Activated naive CD4-positive, alpha-beta T cell treated with anti-CD3 and anti-CD28 coated beads for 36 hours (primary cell): ENCODE results near the gene RARS2. TPM values are rescaled to one million over a fixed set of nuclear protein-coding genes. Genes with fewer than 3 reads are reported as not detected.
"Not testable (repeated sequence)": the region's sequence is repeated elsewhere in the genome, so short reads cannot be mapped to it uniquely, and the experiment has no call there.

ENCODE experiments used
- CTCF ChIA-PET: fragments of 350-600 bp; sonication (Branson Sonifier 250); formaldehyde crosslinking; loops from one replicate; lab custom pipeline; 2021; ENCODE audit warnings: antibody characterized with exemption; lab: Charles Lee
- DNase-seq: peaks from one replicate; pipeline ENCODE4 v3.0.0-alpha.2; 2020
- H3K27ac Mint-ChIP-seq: one replicate; pipeline ENCODE4 v1.8.0; 2021; ENCODE audit warnings: mild to moderate bottlenecking, mixed read lengths
- H3K27me3 Mint-ChIP-seq: one replicate; pipeline ENCODE4 v1.8.0; 2021; ENCODE audit warnings: low read depth, mixed read lengths
- H3K36me3 Mint-ChIP-seq: one replicate; pipeline ENCODE4 v1.8.0; 2021; ENCODE audit warnings: low read depth, mixed read lengths
- H3K4me1 Mint-ChIP-seq: one replicate; pipeline ENCODE4 v1.8.0; 2021; ENCODE audit warnings: low read depth, mixed read lengths
- H3K4me3 Mint-ChIP-seq: one replicate; pipeline ENCODE4 v1.8.0; 2021; ENCODE audit warnings: mild to moderate bottlenecking, moderate library complexity, mixed read lengths
- H3K9me3 Mint-ChIP-seq: one replicate; pipeline ENCODE4 v1.8.0; 2021; ENCODE audit warnings: mixed read lengths
- intact Hi-C: fragments of 100-400 bp; cut with micrococcal nuclease; formaldehyde crosslinking; loops from one replicate; pipeline ENCODE4 v1.15.1; 2023
- total RNA-seq, 2 experiments: library from RNA; stranded (reverse); gene quantifications; one replicate each; pipeline ENCODE4 v1.2.3, GENCODE V29; 2021

Gene RARS2
- total RNA-seq, 2 experiments from 2014 or later = 15.9 to 17.4 TPM

GRCh38 chr6:87538510-87539260 is 51.1 kb downstream of the RARS2 start:
- CTCF ChIA-PET = no interaction called here
- peaks cover 41% of the 10 kb centered on the region for H3K36me3 Mint-ChIP-seq
- intact Hi-C loops = no loop called here
- no peaks in the 10 kb centered on the region for H3K27me3 Mint-ChIP-seq
- peaks cover 9% of the 10 kb centered on the region for H3K9me3 Mint-ChIP-seq
- DNase-seq = no peak
- H3K27ac Mint-ChIP-seq = no peak overlapping the region
- H3K4me1 Mint-ChIP-seq = peaks cover 3% of the 10 kb centered on the region
- H3K4me3 Mint-ChIP-seq = no peak overlapping the region

- H3K27ac Mint-ChIP-seq = no peak overlapping the region
- no peak for DNase-seq
- no peaks in the 10 kb centered on the region for H3K27me3 Mint-ChIP-seq
- no peak overlapping the region for H3K4me3 Mint-ChIP-seq
- peaks cover 3% of the 10 kb centered on the region for H3K9me3 Mint-ChIP-seq
- H3K4me1 Mint-ChIP-seq = peaks cover 6% of the 10 kb centered on the region
- H3K36me3 Mint-ChIP-seq = peaks cover 21% of the 10 kb centered on the region
- intact Hi-C loops = no loop called here
- CTCF ChIA-PET = interaction anchor here (0.5 kb wide), 1 partner anchor 142 kb away, joined by 3 read pairs; no protein-coding TSS in a partner anchor
These were observed 55.3 kb downstream of the RARS2 start for GRCh38 chr6:87534377-87535047.

DNA sequence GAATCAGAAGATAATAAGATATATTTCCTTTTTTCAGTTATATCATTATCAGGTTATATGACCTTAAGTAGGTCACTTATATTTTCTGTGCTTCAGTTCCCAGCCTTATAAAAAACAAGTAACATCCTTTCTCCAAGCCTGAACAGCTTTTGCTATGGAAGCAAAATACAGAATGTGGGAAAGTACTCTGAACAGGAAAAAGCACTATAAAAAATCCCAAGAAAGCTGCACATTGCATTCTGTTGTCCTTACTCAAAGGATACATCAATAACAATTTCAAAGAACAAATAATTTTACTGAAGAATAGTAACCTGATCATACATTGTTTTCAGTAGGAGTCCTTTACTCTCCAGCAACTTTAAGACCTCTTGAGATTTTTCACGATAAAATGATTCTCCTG is 60.6 kb downstream of the RARS2 start:
- DNase-seq = no peak
- CTCF ChIA-PET = interaction anchor here (0.5 kb wide), 1 partner anchor 153 kb away, joined by 5 read pairs; no protein-coding TSS in a partner anchor
- Mint-ChIP-seq H3K27me3 (no peaks in the 10 kb centered on the region), H3K36me3 (peaks cover 22% of the 10 kb centered on the region), H3K9me3 (no peaks in the 10 kb centered on the region), H3K4me1 (peaks cover 3% of the 10 kb centered on the region), H3K4me3 (no peak overlapping the region), H3K27ac (no peak overlapping the region)
- intact Hi-C loops = no loop called here

GRCh38 chr6:87522686-87523085 is 67.1 kb downstream of the RARS2 start:
- H3K36me3 Mint-ChIP-seq = peaks cover 23% of the 10 kb centered on the region
- no peak for DNase-seq
- H3K9me3 Mint-ChIP-seq = no peaks in the 10 kb centered on the region
- CTCF ChIA-PET = no interaction called here
- H3K4me1 Mint-ChIP-seq = no peaks in the 10 kb centered on the region
- intact Hi-C loops = no loop called here
- H3K27me3 Mint-ChIP-seq = no peaks in the 10 kb centered on the region
- H3K4me3 Mint-ChIP-seq = no peak overlapping the region
- no peak overlapping the region for H3K27ac Mint-ChIP-seq

DNA sequence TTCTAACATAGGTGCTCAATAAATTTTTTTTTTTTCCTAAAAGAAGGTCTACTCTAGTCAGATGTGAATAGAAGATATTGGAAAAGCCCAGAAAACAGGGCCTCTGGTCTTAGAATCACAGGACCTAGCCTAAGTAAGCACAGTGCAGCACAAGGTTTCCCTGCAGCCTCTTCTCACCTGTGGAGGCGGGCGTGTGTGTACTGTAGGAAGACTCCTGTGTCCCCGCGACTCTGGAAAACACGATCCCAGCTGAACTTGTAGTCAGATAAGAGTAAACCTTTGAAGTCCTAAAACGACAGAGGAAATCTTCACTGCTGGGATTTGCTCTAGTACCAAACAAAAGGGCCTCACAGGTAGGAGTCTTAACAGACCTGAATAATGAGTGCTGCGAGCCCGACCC is 71.3 kb downstream of the RARS2 start:
- CTCF ChIA-PET = no interaction called here
- no peak overlapping the region for H3K27ac Mint-ChIP-seq
- intact Hi-C loops = no loop called here

GRCh38 chr6:87514831-87515230 is 75.0 kb downstream of the RARS2 start:
- intact Hi-C loops = no loop called here
- Mint-ChIP-seq H3K27me3 (no peaks in the 10 kb centered on the region), H3K4me3 (no peak overlapping the region), H3K4me1 (peaks cover 6% of the 10 kb centered on the region), H3K9me3 (no peaks in the 10 kb centered on the region), H3K36me3 (peaks cover 31% of the 10 kb centered on the region), H3K27ac (peak overlapping the region; percentile 46)
- CTCF ChIA-PET = no interaction called here
- no peak for DNase-seq

More for the DNA sequence above, 71.3 kb downstream of the RARS2 start:
- Mint-ChIP-seq H3K27me3 (no peaks in the 10 kb centered on the region), H3K36me3 (peaks cover 30% of the 10 kb centered on the region), H3K9me3 (no peaks in the 10 kb centered on the region), H3K4me1 (peaks cover 6% of the 10 kb centered on the region), H3K4me3 (no peak overlapping the region)
- DNase-seq = no peak

DNA sequence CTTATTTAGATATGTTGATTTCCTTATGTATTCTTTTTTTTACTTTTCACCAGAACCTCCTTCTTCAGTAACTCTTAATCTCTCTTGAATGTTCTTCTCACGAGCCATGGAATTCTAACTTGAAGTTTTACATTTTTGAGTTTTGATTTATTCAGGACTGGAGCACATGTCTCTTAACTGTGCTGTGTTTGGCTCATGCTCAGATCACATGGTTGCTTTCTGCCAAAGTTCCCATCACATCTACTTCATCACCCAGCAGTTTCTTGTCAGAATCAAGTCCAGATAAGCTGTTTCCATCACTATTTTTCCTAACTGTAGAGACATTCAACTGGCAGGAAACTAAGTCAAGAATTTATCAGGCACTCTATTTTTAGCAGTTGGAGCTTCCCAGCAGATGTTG is 85.3 kb downstream of the RARS2 start:
- no peaks in the 10 kb centered on the region for H3K9me3 Mint-ChIP-seq
- no peak for DNase-seq
- CTCF ChIA-PET = no interaction called here
- no peak overlapping the region for H3K27ac Mint-ChIP-seq
- peaks cover 3% of the 10 kb centered on the region for H3K4me1 Mint-ChIP-seq
- no peaks in the 10 kb centered on the region for H3K27me3 Mint-ChIP-seq
- H3K36me3 Mint-ChIP-seq = peaks cover 16% of the 10 kb centered on the region
- intact Hi-C loops = no loop called here
- H3K4me3 Mint-ChIP-seq = no peak overlapping the region

- no peaks in the 10 kb centered on the region for H3K9me3 Mint-ChIP-seq
- no peak for DNase-seq
- H3K36me3 Mint-ChIP-seq = peaks cover 17% of the 10 kb centered on the region
- intact Hi-C loops = no loop called here
- H3K4me1 Mint-ChIP-seq = peaks cover 5% of the 10 kb centered on the region
- CTCF ChIA-PET = no interaction called here
- no peaks in the 10 kb centered on the region for H3K27me3 Mint-ChIP-seq
- no peak overlapping the region for H3K4me3 Mint-ChIP-seq
- H3K27ac Mint-ChIP-seq = no peak overlapping the region
These were observed 87.8 kb downstream of the RARS2 start for GRCh38 chr6:87501809-87502572.

DNA sequence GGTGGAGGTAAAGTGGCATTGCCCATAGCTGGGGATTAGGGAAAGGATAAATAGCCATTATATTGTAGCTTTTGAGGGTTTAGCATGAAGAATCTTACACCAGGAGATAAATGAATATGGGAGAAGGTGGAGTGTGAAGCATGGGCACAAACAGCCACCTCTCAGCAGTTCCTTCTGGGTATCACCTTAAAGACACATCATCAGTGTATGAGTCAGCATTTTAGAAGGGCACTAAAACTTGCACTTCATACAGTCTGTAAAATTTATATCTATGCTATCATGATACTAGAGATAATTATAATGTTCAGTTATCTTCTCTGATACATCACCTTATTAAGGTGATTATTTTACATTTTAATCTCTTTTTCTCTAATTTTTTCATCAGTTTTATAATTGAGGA is 91.7 kb downstream of the RARS2 start:
- H3K27ac Mint-ChIP-seq = no peak overlapping the region

DNA sequence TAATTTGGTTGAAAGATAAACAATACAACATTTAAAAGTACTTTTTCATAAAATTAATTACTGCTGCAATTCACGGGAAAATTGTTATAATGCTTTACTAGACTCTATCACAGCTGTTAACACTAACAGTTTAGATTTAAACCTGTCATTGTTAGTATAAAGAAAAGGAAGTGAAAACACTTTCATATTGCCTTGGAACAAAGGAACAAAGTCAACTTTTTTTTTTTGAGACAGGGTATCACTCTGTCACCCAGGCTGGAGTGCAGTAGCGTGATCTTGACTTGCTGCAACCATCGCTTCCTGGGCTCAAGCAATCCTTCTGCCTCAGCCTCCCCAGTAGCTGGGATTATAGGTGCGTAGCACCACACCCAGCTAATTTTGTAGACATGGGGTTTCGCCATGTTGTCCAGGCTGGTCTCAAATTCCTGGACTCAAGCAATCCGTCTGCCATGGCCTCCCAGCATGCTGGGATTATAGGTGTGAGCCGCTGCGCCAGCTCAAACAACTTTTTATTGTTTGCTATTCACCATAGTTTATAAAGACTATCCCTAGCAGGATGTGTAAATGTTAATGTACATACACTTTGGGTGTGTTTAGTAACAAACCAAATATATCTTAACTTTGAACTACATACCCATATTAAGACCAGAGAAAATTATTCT is 94.9 kb downstream of the RARS2 start:
- CTCF ChIA-PET = interaction anchor here (0.6 to 1.0 kb wide), 3 partner anchors 12 to 603 kb away, joined by 3 to 6 read pairs (median 3); no protein-coding TSS in a partner anchor
- intact Hi-C loops = no loop called here
- Mint-ChIP-seq H3K4me3 (no peak overlapping the region), H3K27me3 (no peaks in the 10 kb centered on the region), H3K27ac (no peak overlapping the region), H3K4me1 (peaks cover 2% of the 10 kb centered on the region), H3K36me3 (peaks cover 6% of the 10 kb centered on the region), H3K9me3 (no peaks in the 10 kb centered on the region)
- DNase-seq = no peak

More for the DNA sequence above, 91.7 kb downstream of the RARS2 start:
- no peak for DNase-seq
- intact Hi-C loops = no loop called here
- Mint-ChIP-seq H3K4me1 (peaks cover 2% of the 10 kb centered on the region), H3K4me3 (no peak overlapping the region), H3K9me3 (no peaks in the 10 kb centered on the region), H3K36me3 (peaks cover 9% of the 10 kb centered on the region), H3K27me3 (no peaks in the 10 kb centered on the region)
- CTCF ChIA-PET = interaction anchor here (1.1 kb wide), 1 partner anchor 9 kb away, joined by 4 read pairs; no protein-coding TSS in a partner anchor

DNA sequence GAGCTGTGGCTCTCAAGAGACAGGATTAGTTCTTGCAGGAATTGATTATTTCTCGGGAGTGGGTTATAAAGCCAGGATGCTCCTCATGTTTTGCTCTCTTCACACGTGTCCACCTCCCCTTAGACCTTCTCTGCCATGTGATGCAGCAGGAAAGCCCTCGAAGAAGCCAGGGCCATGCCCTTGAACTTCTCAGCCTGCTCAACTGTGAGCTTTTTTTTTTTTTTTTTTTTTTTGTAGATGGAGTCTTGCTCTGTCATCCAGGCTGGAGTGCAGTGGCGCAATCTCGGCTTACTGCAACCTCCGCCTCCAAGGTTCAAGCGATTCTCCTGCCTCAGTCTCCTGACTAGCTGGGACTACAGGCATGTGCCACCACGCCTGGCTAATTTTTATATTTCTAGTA is 100.5 kb downstream of the RARS2 start:
- DNase-seq, H3K4me1 Mint-ChIP-seq, H3K27me3 Mint-ChIP-seq, H3K9me3 Mint-ChIP-seq, H3K4me3 Mint-ChIP-seq, intact Hi-C loops, H3K36me3 Mint-ChIP-seq, H3K27ac Mint-ChIP-seq: not testable (repeated sequence)
- CTCF ChIA-PET = interaction anchor here (0.6 to 0.9 kb wide), 3 partner anchors 17 to 423 kb away, joined by 3 to 4 read pairs (median 4); partner anchors contain the start of gene SLC35A1

DNA sequence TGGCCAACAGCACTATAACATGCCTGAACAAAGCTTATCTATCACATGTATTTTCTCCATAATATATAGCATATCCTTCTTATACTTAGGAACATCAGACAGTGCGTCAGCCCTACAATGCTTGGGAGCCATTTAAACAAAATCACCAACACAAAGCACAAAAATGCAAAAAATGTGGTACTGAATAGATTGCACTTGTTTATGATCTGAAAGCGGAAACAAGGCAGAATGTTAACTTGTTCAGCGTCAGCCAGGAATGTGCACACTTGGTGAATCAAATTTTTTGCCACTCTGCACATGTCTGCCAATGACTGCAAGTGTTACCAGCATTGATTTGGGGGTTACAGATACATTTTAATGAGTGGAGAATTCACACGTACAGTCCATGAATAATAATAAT is 102.2 kb downstream of the RARS2 start:
- Mint-ChIP-seq H3K9me3 (no peaks in the 10 kb centered on the region), H3K36me3 (peaks cover 11% of the 10 kb centered on the region), H3K4me3 (no peak overlapping the region), H3K4me1 (peaks cover 3% of the 10 kb centered on the region), H3K27me3 (no peaks in the 10 kb centered on the region), H3K27ac (no peak overlapping the region)
- intact Hi-C loops = no loop called here
- CTCF ChIA-PET = no interaction called here
- DNase-seq = no peak
